ENCODE results near the gene MAP3K10.

GRCh38 chr19:40244579-40245317 lies 53.5 kb downstream of the MAP3K10 start:
- TF ChIP-seq CTCF (conservative IDR thresholded peaks at IDR 0.05) = no peak
- no peak for TF ChIP-seq ZFX (IDR thresholded peaks at IDR 0.05)
